Ovary (tissue), 9 donors: ENCODE results near the gene GALNTL6. TPM values are rescaled to one million over a fixed set of nuclear protein-coding genes. Genes with fewer than 3 reads are reported as not detected.

Experiments
- DNase-seq, 5 donors: peaks; one replicate each; pipeline ENCODE4 v3.0.0-alpha.2; 2019 to 2020
- H3K27ac ChIP-seq, 2 donors: fragments of 200-600 bp; one replicate each; pipeline versions ENCODE4 v1.5.1 to v1.8.0; 2019 to 2022
- H3K27me3 ChIP-seq: fragments of 200-600 bp; one replicate; pipeline ENCODE4 v1.8.0; 2022
- H3K36me3 ChIP-seq: fragments of 200-600 bp; sonication (generic); one replicate; pipeline ENCODE4 v1.5.1; 2019
- H3K4me1 ChIP-seq: one replicate; pipeline ENCODE4 v1.8.1; 2013; ENCODE audit warnings: mild to moderate bottlenecking, moderate library complexity; ENCODE audit not compliant: insufficient read depth
- H3K4me3 ChIP-seq: fragments of 200-600 bp; sonication (generic); one replicate; pipeline ENCODE4 v1.5.1; 2017
- H3K9me3 ChIP-seq, 2 donors: fragments of 200-600 bp in 1 of 2; sonication (generic) in 1 of 2; one replicate each; pipeline versions ENCODE4 v1.5.1 to v1.8.1; 2013 to 2019; ENCODE audit warnings: mild to moderate bottlenecking in 1 of 2, moderate library complexity in 1 of 2
- EP300 ChIP-seq: sonication (generic); formaldehyde crosslinking; IDR thresholded peaks from one replicate; pipeline ENCODE4 v1.6.1; 2017; ENCODE audit warnings: antibody characterized with exemption
- POLR2A ChIP-seq: fragments of 450-650 bp; IDR thresholded peaks from one replicate; pipeline ENCODE4 v1.6.1; 2017; ENCODE audit warnings: antibody characterized with exemption, mild to moderate bottlenecking, moderate library complexity
- WGBS, 3 donors: extraction: QIAGEN DNeasy Blood & Tissue Kit in 1 of 3; methylation state at CpG; one replicate each; pipeline versions ENCODE4 v1.1.5 to v1.1.7; 2013 to 2017; 5-methylcytosine and 5-hydroxymethylcytosine counted together
- intact Hi-C, 4 donors: fragments of 100-400 bp; cut with DNase I; formaldehyde crosslinking; loops; one replicate each; pipeline versions ENCODE4 v1.11.0 to v1.15.1; 2022 to 2023
- polyA plus RNA-seq, 2 donors: library from polyadenylated mRNA; stranded (reverse); fragments of 200-250 nt in 1 of 2; fragments of 350-450 nt in 1 of 2; fragmentation: Illumina TruSeq in 1 of 2; extraction: RNeasy Lipid Tissue Mini Kit (QIAGEN cat#74804) in 1 of 2; gene quantifications; one replicate each; pipeline ENCODE4 v1.2.3, GENCODE V29; 2013 to 2014
- total RNA-seq, 7 donors: library from RNA; depleted of rRNA in 2 of 7; stranded (reverse); fragments of >200 nt in 2 of 7; fragmentation: NEBNext Ultra II Directional in 3 of 7; extraction: Animal tissue kit (Norgen Biotek cat#: 25700) in 3 of 7; gene quantifications; one replicate each; pipeline versions ENCODE4 v1.1.0 to v1.2.4, GENCODE V29; 2016 to 2023
- TF ChIP-seq, protein P1 (sequence below), 3 donors: fragments of 450-650 bp in 2 of 3; fragments of 200-600 bp in 1 of 3; IDR thresholded peaks; one replicate each; pipeline versions ENCODE4 v1.5.1 to v1.8.0; 2016 to 2022; ENCODE audit warnings: antibody characterized with exemption in 3 of 3, mild to moderate bottlenecking in 1 of 3
- donor health status: DM: no; HTN: no; CAD: no; lungs with moderate emphysema.
- donor health status: DM: no; HTN: no; CAD: no.
- donor health status: Bipolar disorder and iron deficiency.
- donor health status: DM: yes; HTN: yes; CAD: no.
- donor health status: DM: no; HTN: no; CAD: no.
- donor health status: DM: yes; HTN: yes; CAD: no.

The GALNTL6 gene
- total and polyA plus RNA-seq, 9 donors = 0.11 to 1.8 TPM; not detected in 7

DNA sequence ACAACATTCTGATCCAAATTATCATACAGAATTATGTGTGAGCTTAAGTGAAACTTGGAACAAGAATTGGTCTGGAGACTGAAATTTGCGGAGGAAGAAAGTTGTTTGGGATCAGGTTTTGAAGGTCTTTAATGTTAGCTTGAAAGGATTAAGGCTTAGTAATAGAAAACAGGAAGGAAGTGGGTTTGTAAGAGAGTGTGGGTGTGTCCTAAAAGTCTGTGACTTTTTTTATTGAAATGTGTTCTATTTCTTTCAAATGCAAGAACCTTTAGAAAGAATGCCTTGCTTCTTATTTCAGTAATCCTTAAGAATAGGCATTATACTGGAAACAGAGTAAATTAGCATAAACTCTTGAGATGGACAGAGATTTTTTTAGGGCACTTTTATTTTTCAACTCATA, 198.0 kb downstream of the GALNTL6 start:
- no peaks in the 10 kb centered on the region for H3K36me3 ChIP-seq
- no peaks in the 10 kb centered on the region for H3K27me3 ChIP-seq
- no peak overlapping the region for H3K4me3 ChIP-seq
- intact Hi-C loops = no loop called here
- 61 to 63% (median 62%) methylated on average over 1 of the region's 1 CpG for WGBS, 3 donors
- DNase-seq = no peak
- H3K27ac ChIP-seq = no peak overlapping the region
- no peaks in the 10 kb centered on the region for H3K9me3 ChIP-seq
- TF ChIP-seq POLR2A (no peak), EP300 (no peak)
- TF ChIP-seq, protein P1, sequence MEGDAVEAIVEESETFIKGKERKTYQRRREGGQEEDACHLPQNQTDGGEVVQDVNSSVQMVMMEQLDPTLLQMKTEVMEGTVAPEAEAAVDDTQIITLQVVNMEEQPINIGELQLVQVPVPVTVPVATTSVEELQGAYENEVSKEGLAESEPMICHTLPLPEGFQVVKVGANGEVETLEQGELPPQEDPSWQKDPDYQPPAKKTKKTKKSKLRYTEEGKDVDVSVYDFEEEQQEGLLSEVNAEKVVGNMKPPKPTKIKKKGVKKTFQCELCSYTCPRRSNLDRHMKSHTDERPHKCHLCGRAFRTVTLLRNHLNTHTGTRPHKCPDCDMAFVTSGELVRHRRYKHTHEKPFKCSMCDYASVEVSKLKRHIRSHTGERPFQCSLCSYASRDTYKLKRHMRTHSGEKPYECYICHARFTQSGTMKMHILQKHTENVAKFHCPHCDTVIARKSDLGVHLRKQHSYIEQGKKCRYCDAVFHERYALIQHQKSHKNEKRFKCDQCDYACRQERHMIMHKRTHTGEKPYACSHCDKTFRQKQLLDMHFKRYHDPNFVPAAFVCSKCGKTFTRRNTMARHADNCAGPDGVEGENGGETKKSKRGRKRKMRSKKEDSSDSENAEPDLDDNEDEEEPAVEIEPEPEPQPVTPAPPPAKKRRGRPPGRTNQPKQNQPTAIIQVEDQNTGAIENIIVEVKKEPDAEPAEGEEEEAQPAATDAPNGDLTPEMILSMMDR (IDR thresholded peaks at IDR 0.05) = no peak
- H3K4me1 ChIP-seq = no peaks in the 10 kb centered on the region

DNA sequence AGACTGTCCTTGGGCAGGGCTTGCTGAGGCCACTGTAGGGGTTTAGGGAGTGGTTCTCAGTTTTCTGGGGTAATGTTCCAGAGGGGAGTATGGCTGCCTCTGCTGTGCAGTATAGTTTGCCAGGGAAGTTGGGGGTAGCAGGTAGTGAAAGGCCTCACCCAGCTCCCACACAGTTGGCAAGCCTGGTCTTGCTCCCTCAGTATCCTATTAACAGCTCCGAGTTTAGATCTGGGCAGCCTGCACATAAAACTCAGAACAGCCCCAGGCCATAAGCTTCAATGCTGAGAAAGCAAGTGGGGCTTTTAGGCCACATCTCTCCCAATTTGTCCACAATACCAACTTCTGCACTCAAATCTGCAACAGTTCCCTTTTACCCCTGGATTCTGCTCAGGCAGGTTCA, 205.2 kb downstream of the GALNTL6 start:
- no peaks in the 10 kb centered on the region for H3K27me3 ChIP-seq
- no peak for DNase-seq
- H3K27ac ChIP-seq = no peak overlapping the region
- H3K4me1 ChIP-seq = no peaks in the 10 kb centered on the region
- no peaks in the 10 kb centered on the region for H3K9me3 ChIP-seq
- intact Hi-C loops = no loop called here
- 58 to 88% (median 77%) methylated on average over 1 of the region's 1 CpG for WGBS, 3 donors
- TF ChIP-seq POLR2A (no peak), EP300 (no peak)
- TF ChIP-seq, protein P1 (IDR thresholded peaks at IDR 0.05) = no peak
- no peak overlapping the region for H3K4me3 ChIP-seq
- H3K36me3 ChIP-seq = no peaks in the 10 kb centered on the region

DNA sequence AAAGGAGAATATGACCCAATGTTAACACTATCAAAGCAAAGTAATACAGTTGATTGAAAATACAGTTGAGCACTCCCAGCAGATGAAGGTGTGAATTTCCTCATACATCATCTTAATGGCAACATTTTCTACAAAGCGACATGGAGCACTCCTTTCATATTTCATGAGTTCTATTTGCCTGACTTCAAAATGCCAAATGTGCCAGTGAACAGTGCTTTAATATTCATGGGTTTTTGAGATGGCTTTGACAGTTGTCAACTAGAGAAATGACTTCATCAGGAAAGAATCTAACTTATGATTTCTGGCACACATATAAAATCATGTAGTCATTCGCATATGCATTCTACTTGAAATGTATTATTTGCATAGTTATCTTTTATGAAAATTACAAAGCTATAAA, 222.4 kb downstream of the GALNTL6 start:
- intact Hi-C loops = no loop called here
- Histone ChIP-seq H3K9me3 (no peaks in the 10 kb centered on the region), H3K4me1 (no peaks in the 10 kb centered on the region), H3K4me3 (no peak overlapping the region), H3K36me3 (no peaks in the 10 kb centered on the region), H3K27me3 (no peaks in the 10 kb centered on the region), H3K27ac (no peak overlapping the region)
- WGBS, 3 donors = 82 to 93% (median 92%) methylated on average over 2 of the region's 2 CpGs
- TF ChIP-seq EP300 = no peak
- TF ChIP-seq, protein P1 (IDR thresholded peaks at IDR 0.05) = no peak
- no peak for TF ChIP-seq POLR2A
- no peak for DNase-seq

DNA sequence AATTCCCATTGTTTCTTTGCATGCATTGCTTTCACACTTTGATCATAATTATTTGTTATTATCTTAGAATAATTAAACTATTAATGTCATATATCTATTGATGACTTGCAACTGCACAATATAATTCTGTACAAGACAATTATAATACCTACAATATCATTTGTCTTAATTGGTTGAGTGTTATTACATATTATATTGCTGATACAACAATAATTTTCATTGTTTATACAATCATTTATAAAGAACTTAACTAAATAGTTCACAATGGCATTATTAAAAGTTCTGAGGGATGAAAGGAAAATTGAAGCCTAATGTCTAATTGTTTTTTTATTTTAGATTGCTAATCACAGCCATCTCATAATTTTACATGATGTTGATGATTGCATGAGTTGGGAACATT, 227.6 kb downstream of the GALNTL6 start:
- H3K27ac ChIP-seq = no peak overlapping the region
- no peak for TF ChIP-seq POLR2A
- TF ChIP-seq, protein P1 (IDR thresholded peaks at IDR 0.05) = no peak
- TF ChIP-seq EP300 = no peak
- intact Hi-C loops = no loop called here
- no peak for DNase-seq
- H3K27me3 ChIP-seq = no peaks in the 10 kb centered on the region
- H3K36me3 ChIP-seq = no peaks in the 10 kb centered on the region
- H3K4me3 ChIP-seq = no peak overlapping the region
- H3K9me3 ChIP-seq = no peaks in the 10 kb centered on the region
- H3K4me1 ChIP-seq = no peaks in the 10 kb centered on the region

DNA sequence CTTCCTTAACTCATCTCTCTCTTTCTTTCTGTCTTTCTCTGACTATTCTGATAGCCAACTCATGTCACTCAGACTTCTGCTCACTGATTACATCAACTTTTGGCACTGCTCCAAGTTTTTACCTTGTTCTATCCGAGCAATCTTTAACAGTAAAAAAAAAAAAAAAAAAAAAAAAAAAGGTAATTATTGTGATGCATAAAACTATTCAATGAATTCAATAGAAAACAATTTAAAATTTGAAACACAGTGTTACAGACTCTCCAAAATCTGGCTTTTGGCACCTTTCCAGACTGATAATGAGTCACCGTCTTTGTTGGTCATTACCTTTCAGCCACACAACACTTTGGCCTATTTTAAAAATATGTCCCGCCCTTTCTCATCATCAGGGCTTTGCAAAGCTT, 229.5 kb downstream of the GALNTL6 start:
- 53 to 65% (median 58%) methylated on average over 3 of the region's 3 CpGs for WGBS, 3 donors
- H3K9me3 ChIP-seq = no peaks in the 10 kb centered on the region
- H3K27me3 ChIP-seq = no peaks in the 10 kb centered on the region
- H3K27ac ChIP-seq = no peak overlapping the region
- no peaks in the 10 kb centered on the region for H3K36me3 ChIP-seq
- H3K4me3 ChIP-seq = no peak overlapping the region
- no peak for TF ChIP-seq POLR2A
- TF ChIP-seq, protein P1 (IDR thresholded peaks at IDR 0.05) = no peak
- no peak for TF ChIP-seq EP300
- DNase-seq = no peak
- intact Hi-C loops = no loop called here
- H3K4me1 ChIP-seq = no peaks in the 10 kb centered on the region
